HG02588 (cell line): ENCODE measurements around the gene KCNMA1.

ENCODE experiments used
- ATAC-seq: cut with Tn5 transposase; IDR thresholded peaks from one replicate; pipeline ENCODE4 v1.9.1; 2021; ENCODE audit warnings: mild to moderate bottlenecking, moderate library complexity; ENCODE audit not compliant: unreplicated experiment

The KCNMA1 gene

GRCh38 chr10:77016855-77017254 lies 620.8 kb downstream of the KCNMA1 start:
- ATAC-seq, result no peak

- ATAC-seq, result no peak
These were observed 621.3 kb downstream of the KCNMA1 start for GRCh38 chr10:77016278-77016815.

DNA sequence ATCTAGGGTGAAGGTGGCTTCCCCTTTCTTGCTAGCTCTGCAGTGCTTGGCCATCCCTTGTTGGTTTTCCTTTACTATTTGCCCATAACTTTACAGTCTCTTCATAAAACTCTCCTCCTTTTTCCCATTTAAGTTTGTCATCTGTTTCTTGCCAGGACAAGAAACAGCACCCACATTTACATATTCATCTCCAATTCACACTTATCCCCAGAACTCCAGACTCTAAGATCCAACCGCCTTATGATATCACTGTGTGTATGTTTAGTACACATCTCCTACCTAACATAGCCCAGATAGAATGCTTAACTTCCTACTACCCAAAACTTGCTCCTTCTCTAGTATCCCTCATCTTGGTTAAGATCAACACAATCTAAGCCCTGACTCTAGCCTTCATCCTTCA lies 622.2 kb downstream of the KCNMA1 start:
- ATAC-seq, result no peak

DNA sequence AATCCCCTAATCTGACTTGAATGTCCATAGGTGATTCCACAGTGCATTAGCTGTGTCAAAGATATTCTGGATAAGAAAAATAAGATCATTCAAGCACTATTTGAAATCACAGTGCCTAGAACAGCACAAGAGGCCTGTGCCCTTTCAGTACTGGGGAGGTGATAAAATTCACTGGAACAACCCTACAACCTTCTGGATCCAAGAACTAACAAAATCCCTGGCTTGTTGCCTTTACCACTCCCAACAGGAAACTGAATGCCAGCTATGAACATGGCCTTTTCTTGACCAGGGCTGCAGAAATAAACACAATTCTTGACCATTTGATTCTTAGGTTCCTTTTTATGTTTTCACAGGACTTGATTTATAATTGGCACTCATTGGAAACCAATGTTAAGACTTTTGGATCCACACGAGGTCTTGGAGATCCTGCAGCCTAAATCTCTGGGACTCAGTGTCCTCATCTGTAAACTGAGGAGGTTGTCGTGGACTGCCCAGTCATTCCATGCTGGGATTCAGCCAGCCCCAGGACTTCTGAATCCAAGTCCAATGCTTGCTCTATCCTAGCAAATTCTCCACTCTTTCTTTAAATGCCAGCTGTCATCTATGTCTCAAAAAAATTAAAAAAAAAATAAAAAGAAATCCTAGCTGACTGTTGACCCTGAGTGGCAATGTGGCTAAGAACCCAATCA lies 624.7 kb downstream of the KCNMA1 start:
- no peak for ATAC-seq

DNA sequence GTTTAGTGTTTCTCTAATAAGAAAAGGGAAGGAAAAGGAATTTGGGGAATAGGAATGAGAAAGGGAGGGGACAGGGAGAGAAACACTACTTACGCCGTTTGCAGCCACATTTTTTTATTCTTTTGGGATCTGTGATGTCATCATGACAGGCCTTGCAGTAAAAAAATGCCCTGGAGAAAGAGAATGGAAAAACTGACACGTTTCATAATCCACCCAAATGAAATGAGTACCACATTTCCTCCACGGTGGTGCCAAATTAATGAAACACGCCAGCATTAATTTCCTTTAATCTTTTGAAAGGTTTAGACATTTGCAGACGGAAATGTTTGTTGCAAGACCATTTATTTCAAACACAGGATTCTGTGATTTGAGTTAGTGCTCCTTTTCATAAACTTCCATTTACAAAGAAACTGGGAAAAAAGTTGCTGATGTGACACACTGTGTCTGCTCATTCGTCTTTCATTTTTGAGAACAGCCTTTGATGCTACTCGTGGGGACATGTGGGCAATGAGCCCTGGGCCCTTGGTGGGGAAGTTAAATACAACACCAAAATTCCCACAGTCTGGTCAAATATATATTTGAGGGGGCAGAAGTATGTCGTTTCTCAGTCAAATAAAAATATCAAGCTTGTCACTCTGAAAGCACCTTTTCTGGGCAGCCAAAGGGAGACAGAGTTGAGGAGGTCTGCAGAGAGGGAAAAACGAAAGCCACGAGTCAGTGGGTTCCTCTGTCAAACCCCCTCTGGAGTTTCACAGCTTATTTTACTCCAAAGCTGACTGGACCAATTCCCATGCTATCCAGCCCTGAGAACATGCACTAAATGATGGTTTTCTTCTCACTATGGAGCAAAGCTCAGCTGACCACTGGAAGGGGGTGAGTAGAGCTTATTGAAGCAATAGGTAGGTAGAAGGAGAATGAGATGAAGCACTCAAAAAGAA lies 625.5 kb downstream of the KCNMA1 start:
- no peak for ATAC-seq

DNA sequence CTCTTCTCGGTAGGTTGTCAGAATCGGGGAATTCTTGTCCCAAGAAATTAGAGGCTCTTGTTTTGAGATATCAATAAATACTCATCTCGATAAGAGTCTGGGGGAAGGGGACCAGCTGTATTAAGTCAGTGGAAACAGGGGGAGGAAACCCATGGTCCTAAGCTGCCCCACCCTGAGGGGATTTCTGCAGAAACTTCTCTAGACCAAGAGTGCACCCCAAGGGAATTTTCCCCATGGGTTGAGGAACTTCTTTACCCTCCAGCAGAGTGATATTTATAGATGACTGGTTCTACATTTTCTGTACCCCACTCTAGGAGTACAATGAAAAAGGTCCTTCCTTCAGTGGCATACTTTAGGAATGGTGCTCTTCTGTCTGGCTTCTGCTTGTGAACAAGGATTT lies 627.2 kb downstream of the KCNMA1 start:
- ATAC-seq, result no peak

DNA sequence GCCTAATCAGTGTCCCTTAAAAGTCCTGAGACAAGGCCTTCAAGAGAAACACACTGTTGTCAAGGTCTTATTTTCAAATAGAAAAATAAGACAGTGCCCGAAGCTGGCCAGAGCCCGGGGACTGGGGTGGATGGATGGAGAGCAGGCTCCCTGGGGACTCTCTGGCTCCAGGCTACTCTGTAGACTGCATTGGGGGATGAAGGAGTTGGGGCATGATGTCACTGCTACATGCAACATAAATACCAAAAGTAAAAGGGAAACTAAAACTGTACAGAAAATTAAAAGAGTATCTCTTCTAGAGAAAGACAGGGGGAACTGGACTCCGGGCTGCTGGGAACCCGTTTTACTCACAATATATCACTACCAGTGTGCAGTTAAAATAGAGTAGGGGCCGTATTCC lies 629.8 kb downstream of the KCNMA1 start:
- peak; percentile 85 for ATAC-seq

DNA sequence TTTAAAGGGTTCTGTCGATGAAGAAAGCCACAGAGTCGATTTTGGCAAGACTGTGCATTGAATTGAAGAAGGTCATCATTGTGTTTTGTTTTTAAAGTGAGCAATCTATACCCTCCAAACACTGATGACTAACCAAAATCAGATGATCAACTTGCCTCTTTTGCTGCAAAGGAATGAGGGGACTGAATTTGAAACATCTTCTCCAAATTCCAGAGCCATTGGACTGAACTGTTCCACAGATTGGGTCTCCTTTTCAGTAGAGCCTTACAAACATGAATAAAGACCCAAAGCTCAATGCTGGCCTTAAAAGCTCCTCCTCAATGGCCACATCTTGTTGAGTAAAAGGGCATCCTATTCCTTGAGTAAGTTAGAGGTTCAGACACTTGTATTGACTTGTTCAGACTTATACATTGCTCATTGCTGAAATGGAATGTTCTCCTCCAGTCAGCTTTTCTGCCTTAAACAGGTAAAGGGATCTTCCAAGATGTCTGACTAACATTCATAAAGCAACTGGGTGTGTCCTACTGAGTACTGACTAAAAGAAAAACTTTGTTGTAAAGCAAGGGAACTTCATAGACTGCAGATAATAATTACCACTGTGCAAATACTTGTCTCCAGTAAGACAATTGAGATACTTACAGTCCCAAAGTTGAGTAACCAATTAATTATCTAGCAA lies 630.6 kb downstream of the KCNMA1 start:
- no peak for ATAC-seq

GRCh38 chr10:77005871-77006270 lies 631.7 kb downstream of the KCNMA1 start:
- no peak for ATAC-seq

DNA sequence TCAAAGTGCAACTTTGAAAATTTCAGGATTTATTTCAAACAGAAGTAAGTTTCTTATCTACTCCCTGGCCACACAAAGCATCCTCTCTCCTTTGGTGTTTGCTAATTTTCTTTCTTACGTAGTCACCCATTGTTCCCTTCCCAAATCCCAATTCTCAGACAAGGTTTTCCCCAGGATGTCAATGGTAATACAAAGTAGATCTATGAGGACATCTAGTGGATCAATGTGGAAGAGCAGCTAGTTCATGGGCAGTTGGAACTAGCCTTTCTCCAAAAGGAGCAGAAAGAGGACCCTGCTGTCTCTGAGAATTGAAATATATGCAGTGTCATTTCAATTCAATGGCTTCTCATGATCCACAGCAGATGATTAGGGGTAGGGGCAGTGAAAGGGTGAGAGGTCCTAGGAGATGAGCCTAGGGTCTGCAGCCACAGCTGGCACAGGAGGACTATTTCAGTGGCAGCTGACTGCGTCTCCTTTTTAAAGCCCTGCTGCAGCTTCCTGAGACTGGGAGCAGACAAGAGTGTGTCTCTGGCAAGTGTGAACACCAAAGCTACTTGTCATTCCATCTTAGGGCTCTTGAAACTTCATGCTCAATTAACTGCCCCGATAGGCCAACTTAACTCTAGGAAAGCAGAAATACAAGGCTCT lies 632.6 kb downstream of the KCNMA1 start:
- ATAC-seq, result no peak

DNA sequence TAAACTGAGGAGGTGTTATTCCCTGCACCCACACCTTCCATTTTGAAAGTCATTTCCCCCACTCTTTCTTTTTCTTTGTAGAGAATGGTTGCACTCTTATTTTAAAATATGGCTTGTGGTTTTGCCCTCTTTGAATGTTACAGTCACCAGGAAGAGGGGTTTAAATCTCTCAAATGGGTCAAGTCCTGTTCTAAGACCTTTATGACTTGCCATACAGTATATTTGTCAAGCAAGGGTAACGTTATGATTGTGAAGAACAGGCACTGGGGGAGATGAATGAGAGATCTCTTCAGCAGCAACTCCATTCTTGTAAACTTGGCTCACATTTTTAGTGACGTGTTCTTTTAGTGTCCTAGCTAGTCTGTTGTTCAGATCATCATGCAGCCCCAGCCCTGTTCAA lies 634.7 kb downstream of the KCNMA1 start:
- no peak for ATAC-seq

GRCh38 chr10:77001206-77001605 lies 636.4 kb downstream of the KCNMA1 start:
- ATAC-seq, result no peak

DNA sequence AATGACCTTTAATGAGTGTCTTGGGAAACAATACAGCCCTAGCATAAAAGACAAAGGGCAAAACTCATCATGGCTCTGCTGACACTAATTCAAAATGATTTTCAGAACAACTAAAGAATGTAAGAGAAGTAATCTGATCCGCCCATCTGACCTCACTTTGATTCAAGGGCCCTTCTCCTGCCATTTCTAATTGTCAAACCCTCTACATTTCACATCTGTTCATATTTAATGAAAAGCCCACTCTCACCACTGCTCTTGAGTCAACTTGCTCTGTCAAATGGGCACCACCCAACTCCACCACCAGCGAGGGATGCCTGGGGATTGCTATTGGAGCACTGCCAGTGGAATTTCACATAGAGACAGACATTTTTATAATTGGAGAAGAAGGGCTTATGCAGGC lies 639.2 kb downstream of the KCNMA1 start:
- no peak for ATAC-seq

DNA sequence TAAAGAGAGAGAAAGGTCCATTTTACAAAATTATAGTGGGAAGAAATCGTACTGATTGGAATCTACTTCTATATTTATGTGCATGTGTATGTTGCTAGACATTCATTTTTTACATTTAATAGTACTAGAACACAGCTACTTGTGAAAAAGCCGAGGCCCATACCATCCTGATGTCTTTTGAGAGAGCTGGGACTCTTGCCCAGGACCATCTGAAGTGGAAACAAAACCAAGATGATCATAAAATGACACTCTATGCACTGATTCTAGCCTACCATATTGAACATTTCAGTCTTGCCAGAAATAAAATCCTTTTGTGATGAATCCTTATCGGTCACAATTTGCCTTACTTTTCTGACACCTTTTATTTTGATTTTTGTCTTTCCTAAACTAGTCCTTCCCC lies 640.0 kb downstream of the KCNMA1 start:
- no peak for ATAC-seq

- ATAC-seq, result no peak
These were observed 642.6 kb downstream of the KCNMA1 start for GRCh38 chr10:76995023-76995422.

DNA sequence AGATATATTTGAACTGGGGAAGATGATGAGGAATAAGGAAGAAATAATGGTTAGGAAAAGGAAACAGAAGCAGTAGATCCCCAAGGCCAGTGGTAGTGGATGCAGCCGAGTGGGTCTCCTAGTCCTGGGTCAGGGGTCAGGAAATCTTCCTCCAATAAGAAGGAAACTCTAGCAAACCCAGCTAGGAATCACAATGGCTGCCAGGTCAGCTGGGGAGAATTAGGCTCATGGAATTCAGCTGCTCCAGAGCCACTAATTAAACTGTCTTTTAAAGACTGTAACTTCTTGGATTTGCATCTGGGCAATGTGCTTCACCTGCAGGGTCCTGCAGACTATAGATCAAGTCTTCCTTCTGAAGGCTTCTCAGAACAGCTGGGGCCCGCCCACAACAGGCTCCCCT lies 644.4 kb downstream of the KCNMA1 start:
- ATAC-seq, result no peak

DNA sequence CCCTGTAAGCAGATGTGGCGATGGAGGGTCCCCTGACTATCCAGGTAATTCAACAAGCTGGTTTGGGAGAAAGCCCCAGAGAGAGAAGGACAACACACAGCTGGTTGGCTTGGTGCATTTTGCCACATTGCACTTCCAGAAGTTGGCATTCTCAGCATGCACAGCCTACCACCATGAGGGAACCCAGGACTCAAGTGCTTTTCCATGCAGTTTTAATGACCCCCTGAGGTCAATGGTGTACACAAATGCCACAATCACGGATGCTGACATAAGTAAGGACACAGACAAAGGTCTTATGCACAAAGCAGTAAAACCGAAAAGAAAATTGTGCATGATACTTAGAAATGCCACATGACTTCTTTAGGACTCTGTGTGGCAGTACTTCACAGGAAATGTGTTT lies 645.1 kb downstream of the KCNMA1 start:
- ATAC-seq, result no peak

DNA sequence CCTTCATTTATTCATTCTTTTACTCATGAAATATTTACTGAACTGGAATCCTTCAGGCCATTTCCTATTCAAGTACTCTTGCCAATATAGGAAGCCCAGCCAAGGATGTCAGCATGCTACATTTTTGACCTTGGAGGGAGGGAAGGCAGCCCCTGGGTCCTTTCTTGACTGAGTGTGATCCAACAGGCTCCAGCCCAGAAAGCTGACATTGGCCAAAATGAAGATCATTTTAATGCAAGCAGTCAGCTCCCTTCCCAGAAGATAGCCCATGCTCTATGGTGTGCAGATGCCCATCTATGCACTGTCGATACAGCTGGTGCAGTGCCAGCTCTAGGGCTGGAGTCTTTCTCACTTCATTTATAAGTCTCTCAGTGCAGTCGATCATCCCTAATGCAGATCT lies 646.0 kb downstream of the KCNMA1 start:
- ATAC-seq, result no peak

DNA sequence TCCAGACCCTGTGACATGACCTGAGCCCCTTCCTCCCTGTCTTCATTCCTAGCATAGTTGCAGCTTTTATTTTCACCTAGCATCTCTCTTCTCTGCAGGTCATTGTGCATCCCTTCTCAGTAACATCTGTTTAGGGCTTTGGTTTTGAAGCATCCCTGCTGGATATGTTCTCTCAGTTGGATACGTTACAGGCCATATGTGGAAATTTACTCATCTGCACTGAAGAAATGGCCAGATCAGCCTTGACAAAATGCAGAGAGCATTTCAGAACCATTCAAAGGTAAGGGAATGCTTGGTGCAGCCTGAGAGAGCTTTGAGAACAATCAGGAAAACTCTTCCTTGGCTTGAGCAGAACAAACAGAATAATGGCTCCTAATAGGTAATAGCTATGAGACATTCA lies 647.0 kb downstream of the KCNMA1 start:
- no peak for ATAC-seq

DNA sequence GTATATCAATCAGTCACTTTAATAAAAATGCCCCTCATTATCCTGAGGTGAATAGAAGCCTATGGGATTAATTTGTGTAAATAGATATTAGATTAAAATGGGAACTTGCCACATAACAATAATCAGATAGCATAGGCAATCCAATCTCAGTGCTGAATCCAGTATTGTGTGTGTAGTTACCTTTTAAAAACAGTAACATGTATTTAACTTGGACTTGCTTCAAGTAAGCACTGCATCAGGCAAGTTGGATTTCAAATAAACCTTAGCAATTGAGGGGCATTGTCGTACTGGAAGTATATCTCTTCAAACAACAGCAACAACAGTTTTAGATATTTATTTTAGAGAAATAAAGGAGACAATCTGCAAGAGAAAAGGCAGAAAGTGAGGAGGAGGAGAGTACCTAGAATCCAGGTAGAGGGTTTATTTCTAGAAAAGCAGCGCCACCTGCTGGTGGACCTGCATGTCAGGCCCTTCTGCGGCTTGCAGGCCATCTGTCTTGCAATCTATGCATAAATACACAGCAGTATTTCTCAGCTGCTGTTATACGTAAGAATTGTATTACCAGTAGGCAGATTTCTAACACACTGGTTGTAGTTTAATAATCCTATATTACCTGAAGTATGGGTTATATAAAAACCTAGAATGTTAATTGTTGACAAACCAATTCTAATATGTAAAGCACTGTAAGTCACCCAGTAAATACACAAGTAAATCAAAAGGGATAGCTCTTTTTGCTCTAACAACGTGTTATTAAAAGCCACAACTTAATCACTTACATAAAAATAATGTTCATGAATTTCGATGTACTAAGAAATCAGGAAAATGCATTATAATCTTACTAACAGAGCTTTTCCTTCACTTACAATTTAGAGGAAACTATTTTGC lies 652.8 kb downstream of the KCNMA1 start:
- peak; percentile 71 for ATAC-seq
